Adrenal gland (tissue), 5 donors: ENCODE data around the gene FMO2.

ENCODE experiments used
- POLR2A ChIP-seq, 2 donors: fragments of 450-650 bp; IDR thresholded peaks; one replicate each; pipeline ENCODE4 v1.6.1; 2017; ENCODE audit warnings: antibody characterized with exemption in 2 of 2, mild to moderate bottlenecking in 2 of 2, moderate library complexity in 1 of 2
- TF ChIP-seq, protein P1 (sequence below), 6 experiments: fragments of 450-650 bp in 4 of 6; fragments of 200-600 bp in 2 of 6; sonication (generic) in 1 of 6; IDR thresholded peaks; 1 replicate in 5 of 6; 2 replicates in 1 of 6; pipeline versions ENCODE4 v1.5.1 to v1.8.0; 2016 to 2021; ENCODE audit warnings: antibody characterized with exemption in 6 of 6, mild to moderate bottlenecking in 2 of 6, moderate library complexity in 1 of 6
- donor health status: DM: no; HTN: no; CAD: no.

DNA sequence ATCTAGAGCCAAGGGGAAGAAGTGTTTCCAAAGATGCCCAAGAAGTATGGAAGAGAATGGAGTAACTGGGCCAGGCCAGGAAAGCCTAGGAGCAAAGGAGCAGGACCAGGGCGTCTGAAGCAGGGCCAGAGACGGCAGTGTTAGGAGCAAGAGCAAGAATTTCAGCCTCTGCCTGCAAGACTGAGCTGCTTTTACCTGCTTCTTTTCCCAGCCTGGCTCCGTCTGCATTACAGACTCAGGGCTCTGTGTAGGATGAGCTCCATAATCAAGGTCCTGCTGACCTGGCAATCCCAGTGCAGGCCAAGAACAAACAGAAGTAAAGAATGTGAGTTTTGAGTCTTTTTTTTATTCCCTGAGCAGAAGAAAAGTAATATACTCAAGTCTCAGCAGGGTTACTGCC lies 73.3 kb downstream of the FMO2 start:
- no peak for TF ChIP-seq POLR2A (IDR thresholded peaks at IDR 0.05)
- TF ChIP-seq, protein P1, sequence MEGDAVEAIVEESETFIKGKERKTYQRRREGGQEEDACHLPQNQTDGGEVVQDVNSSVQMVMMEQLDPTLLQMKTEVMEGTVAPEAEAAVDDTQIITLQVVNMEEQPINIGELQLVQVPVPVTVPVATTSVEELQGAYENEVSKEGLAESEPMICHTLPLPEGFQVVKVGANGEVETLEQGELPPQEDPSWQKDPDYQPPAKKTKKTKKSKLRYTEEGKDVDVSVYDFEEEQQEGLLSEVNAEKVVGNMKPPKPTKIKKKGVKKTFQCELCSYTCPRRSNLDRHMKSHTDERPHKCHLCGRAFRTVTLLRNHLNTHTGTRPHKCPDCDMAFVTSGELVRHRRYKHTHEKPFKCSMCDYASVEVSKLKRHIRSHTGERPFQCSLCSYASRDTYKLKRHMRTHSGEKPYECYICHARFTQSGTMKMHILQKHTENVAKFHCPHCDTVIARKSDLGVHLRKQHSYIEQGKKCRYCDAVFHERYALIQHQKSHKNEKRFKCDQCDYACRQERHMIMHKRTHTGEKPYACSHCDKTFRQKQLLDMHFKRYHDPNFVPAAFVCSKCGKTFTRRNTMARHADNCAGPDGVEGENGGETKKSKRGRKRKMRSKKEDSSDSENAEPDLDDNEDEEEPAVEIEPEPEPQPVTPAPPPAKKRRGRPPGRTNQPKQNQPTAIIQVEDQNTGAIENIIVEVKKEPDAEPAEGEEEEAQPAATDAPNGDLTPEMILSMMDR (IDR thresholded peaks at IDR 0.05) = no peak
